PC-9 (cell line): ENCODE measurements around the gene LMTK3. TPM values are rescaled to one million over a fixed set of nuclear protein-coding genes. Genes with fewer than 3 reads are reported as not detected.

Experiments used
- BruUV-seq: library from RNA; stranded (reverse); fragments of 400-500 nt; replicated peaks from 2 replicates; lab custom pipeline; 2021; lab: Mats Ljungman, UMichigan
- CTCF ChIA-PET: fragments of 300-600 bp; sonication (Branson Sonifier 250); formaldehyde crosslinking; loops from one replicate; lab custom pipeline; 2022; ENCODE audit warnings: antibody characterized with exemption; lab: Charles Lee
- POLR2A ChIA-PET: fragments of 300-600 bp; sonication (Branson Sonifier 250); formaldehyde crosslinking; loops from one replicate; lab custom pipeline; 2022; ENCODE audit warnings: antibody characterized with exemption; ENCODE audit not compliant: unreplicated experiment; lab: Charles Lee
- DNase-seq, 2 experiments: peaks; one replicate each; pipeline versions ENCODE4 v3.0.0 to v3.0.0-alpha.2; 2015 to 2022; ENCODE audit warnings: mixed read lengths in 1 of 2
- H2AFZ ChIP-seq: fragments of 200-600 bp; sonication (generic); 2 replicates; pipeline ENCODE4 v1.8.1; 2017; ENCODE audit warnings: antibody characterized with exemption
- H3F3A ChIP-seq: fragments of 200-600 bp; sonication (generic); 2 replicates; pipeline ENCODE4 v1.8.1; 2017; ENCODE audit warnings: antibody characterized with exemption, mild to moderate bottlenecking, low read depth; ENCODE audit not compliant: insufficient read depth
- H3K27ac ChIP-seq: fragments of 200-600 bp; sonication (generic); 2 replicates; pipeline ENCODE4 v1.6.1; 2016; ENCODE audit warnings: mixed run types
- H3K27me3 ChIP-seq: fragments of 200-600 bp; sonication (generic); 2 replicates; pipeline ENCODE4 v1.6.1; 2016; ENCODE audit warnings: low read depth, mixed run types; ENCODE audit not compliant: insufficient read depth
- H3K36me3 ChIP-seq: fragments of 200-600 bp; sonication (generic); 2 replicates; pipeline ENCODE4 v1.6.1; 2016; ENCODE audit warnings: low read depth, mixed run types
- H3K4me1 ChIP-seq: fragments of 200-600 bp; sonication (generic); replicated peaks from 2 replicates; pipeline ENCODE4 v1.6.1; 2016; ENCODE audit warnings: mixed run types; ENCODE audit not compliant: insufficient read depth
- H3K4me2 ChIP-seq: fragments of 200-600 bp; sonication (generic); 2 replicates; pipeline ENCODE4 v1.6.1; 2017; ENCODE audit warnings: mixed run types
- H3K4me3 ChIP-seq: fragments of 200-600 bp; sonication (generic); 2 replicates; pipeline ENCODE4 v1.6.1; 2016; ENCODE audit warnings: mixed run types
- H3K79me2 ChIP-seq: fragments of 200-600 bp; sonication (generic); 2 replicates; pipeline ENCODE4 v1.6.1; 2017; ENCODE audit warnings: low read depth, mixed run types
- H3K9me2 ChIP-seq: fragments of 200-600 bp; sonication (generic); 2 replicates; pipeline ENCODE4 v1.8.1; 2017; ENCODE audit warnings: mild to moderate bottlenecking; ENCODE audit not compliant: insufficient read depth
- H3K9me3 ChIP-seq: fragments of 200-600 bp; sonication (generic); 2 replicates; pipeline ENCODE4 v1.8.1; 2016; ENCODE audit warnings: low read depth; ENCODE audit not compliant: insufficient read depth
- H4K20me1 ChIP-seq: fragments of 200-600 bp; sonication (generic); 2 replicates; pipeline ENCODE4 v1.8.1; 2017; ENCODE audit not compliant: insufficient read depth
- EZH2 ChIP-seq: fragments of 200-600 bp; sonication (generic); IDR thresholded peaks from 2 replicates; pipeline ENCODE4 v1.8.0; 2017; ENCODE audit warnings: antibody characterized with exemption, low read depth
- intact Hi-C: fragments of 100-400 bp; cut with micrococcal nuclease; formaldehyde crosslinking; loops from one replicate; pipeline ENCODE4 v1.10.0; 2022; ENCODE audit not compliant: unreplicated experiment
- total RNA-seq: library from RNA; stranded (reverse); gene quantifications from 2 replicates; pipeline ENCODE4 v1.2.3, GENCODE V29; 2021
- TF ChIP-seq, protein P1 (sequence below): fragments of 200-600 bp; sonication (generic); conservative IDR thresholded peaks from 2 replicates; pipeline ENCODE4 v1.6.1; 2017; ENCODE audit warnings: mixed run types, antibody characterized with exemption, mild to moderate bottlenecking, moderate library complexity

The LMTK3 gene
- total RNA-seq, 1 experiment from 2014 or later, result 13.9 TPM

DNA sequence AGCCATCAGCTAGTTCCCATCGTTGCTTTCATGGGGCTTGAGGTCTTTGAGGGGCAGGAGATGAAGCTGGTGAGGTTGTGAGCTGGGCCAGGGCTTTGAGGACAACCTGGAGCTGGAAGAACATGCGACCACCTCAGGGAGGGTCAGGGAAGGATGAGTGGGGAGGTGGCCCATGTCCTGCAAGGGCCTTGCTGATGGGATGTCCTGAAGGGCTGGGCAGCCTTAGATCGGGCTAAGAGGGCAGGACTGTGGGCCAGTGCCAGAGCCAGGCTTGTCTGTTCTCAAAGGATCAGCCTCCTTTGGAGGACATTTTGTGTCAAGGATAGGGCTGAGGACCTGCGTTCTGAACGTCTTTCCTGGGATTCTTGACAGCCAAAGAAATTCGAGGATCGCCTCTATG, 31.9 kb downstream of the LMTK3 start:
- Histone ChIP-seq H3K27ac (no peak overlapping the region), H3F3A (peaks cover 59% of the 10 kb centered on the region), H3K9me2 (no peaks in the 10 kb centered on the region), H3K4me3 (no peak overlapping the region), H3K4me1 (no peaks in the 10 kb centered on the region; the same call in 1 of the 2 replicates), H2AFZ (no peak overlapping the region), H4K20me1 (peaks cover 30% of the 10 kb centered on the region), H3K79me2 (no peaks in the 10 kb centered on the region), H3K36me3 (peaks cover 10% of the 10 kb centered on the region), H3K9me3 (no peaks in the 10 kb centered on the region), H3K27me3 (no peaks in the 10 kb centered on the region), H3K4me2 (no peak overlapping the region)
- ChIA-PET CTCF (no interaction called here), POLR2A (no interaction called here)
- BruUV-seq, result no TSS peak
- TF ChIP-seq EZH2, result no peak
- TF ChIP-seq, protein P1, sequence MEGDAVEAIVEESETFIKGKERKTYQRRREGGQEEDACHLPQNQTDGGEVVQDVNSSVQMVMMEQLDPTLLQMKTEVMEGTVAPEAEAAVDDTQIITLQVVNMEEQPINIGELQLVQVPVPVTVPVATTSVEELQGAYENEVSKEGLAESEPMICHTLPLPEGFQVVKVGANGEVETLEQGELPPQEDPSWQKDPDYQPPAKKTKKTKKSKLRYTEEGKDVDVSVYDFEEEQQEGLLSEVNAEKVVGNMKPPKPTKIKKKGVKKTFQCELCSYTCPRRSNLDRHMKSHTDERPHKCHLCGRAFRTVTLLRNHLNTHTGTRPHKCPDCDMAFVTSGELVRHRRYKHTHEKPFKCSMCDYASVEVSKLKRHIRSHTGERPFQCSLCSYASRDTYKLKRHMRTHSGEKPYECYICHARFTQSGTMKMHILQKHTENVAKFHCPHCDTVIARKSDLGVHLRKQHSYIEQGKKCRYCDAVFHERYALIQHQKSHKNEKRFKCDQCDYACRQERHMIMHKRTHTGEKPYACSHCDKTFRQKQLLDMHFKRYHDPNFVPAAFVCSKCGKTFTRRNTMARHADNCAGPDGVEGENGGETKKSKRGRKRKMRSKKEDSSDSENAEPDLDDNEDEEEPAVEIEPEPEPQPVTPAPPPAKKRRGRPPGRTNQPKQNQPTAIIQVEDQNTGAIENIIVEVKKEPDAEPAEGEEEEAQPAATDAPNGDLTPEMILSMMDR, result no peak
- DNase-seq, result no peak
- intact Hi-C loops, result loop anchor here (10.0 kb wide), 1 partner anchor 485 kb away; the partner anchor contains the start of gene FTL

DNA sequence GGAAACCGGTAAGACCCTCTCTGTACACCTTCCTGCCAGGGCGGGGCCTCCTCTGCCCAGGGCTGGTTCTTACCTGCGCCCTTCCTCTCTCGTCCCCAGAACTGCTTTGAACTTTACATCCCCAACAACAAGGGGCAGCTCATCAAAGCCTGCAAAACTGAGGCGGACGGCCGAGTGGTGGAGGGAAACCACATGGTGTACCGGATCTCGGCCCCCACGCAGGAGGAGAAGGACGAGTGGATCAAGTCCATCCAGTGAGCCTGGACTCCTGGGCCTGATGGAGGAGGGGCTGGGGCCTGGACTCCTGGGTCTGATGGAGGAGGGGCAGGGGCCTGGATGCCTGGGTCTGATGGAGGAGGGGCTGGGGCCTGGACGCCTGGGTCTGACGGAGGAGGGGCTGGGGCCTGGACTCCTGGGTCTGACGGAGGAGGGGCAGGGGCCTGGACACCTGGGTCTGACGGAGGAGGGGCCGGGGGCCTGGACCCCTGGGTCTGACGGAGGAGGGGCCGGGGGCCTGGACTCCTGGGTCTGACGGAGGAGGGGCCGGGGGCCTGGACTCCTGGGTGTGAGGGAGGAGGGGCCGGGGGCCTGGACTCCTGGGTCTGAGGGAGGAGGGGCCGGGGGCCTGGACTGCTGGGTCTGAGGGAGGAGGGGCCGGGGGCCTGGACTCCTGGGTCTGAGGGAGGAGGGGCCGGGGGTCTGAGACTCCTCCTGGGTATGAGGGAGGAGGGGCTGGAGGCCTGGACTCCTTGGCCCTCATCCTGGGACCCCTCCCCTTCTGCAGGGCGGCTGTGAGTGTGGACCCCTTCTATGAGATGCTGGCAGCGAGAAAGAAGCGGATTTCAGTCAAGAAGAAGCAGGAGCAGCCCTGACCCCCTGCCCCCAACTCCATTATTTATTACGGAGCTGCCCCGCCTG, 33.0 kb downstream of the LMTK3 start:
- Histone ChIP-seq H3K4me2 (no peak overlapping the region), H3K36me3 (peaks cover 10% of the 10 kb centered on the region), H3K4me3 (no peak overlapping the region), H3K9me2 (no peaks in the 10 kb centered on the region), H3K79me2 (no peaks in the 10 kb centered on the region), H3K27ac (no peak overlapping the region), H3F3A (peaks cover 48% of the 10 kb centered on the region; the same call in 1 of the 2 replicates), H3K4me1 (no peaks in the 10 kb centered on the region; the same call in 1 of the 2 replicates), H2AFZ (no peak overlapping the region), H4K20me1 (peaks cover 35% of the 10 kb centered on the region), H3K9me3 (no peaks in the 10 kb centered on the region), H3K27me3 (no peaks in the 10 kb centered on the region)
- DNase-seq, result no peak
- intact Hi-C loops, result no loop called here
- POLR2A ChIA-PET, result interaction anchor here (0.6 kb wide), 1 partner anchor 9 kb away, joined by 4 read pairs; no protein-coding TSS in a partner anchor
- TF ChIP-seq, protein P1, result no peak
- TF ChIP-seq EZH2, result no peak
- CTCF ChIA-PET, result no interaction called here
- BruUV-seq, result no TSS peak

DNA sequence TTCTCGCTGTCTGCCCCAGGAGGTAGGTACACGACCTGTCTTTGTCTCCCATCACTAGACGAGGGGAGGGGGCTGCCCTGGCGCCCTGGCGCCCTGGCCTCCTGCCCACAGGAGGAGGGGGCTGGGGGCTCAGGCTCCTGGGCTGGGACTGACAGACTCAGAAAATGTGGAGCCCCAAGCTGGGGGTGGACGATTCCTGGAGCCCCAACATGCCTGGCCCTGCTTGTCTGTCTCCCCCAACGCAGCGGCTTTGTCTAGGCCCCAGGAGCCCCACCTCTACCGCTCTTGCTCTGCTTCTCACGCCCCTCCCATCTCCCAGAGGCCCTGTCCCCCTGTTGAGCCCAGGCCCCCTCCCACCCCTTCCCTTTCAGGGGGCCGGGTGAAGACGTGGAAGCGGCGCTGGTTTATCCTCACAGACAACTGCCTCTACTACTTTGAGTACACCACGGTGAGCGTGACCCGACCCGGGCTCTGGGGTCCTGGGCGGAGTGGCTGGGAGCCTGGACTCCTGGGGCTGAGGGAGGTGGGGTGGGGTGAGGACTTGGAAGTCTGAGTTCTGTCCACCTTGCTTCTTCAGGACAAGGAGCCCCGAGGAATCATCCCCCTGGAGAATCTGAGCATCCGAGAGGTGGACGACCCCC, 33.8 kb downstream of the LMTK3 start:
- BruUV-seq, result no TSS peak

More for the DNA sequence above, 33.8 kb downstream of the LMTK3 start:
- no peak overlapping the region for H3K4me2 ChIP-seq
- H2AFZ ChIP-seq, result no peak overlapping the region
- no peaks in the 10 kb centered on the region for H3K9me2 ChIP-seq
- ChIA-PET CTCF (no interaction called here), POLR2A (interaction anchor here (0.6 kb wide), 1 partner anchor 10 kb away, joined by 4 read pairs; no protein-coding TSS in a partner anchor)
- H3K79me2 ChIP-seq, result no peaks in the 10 kb centered on the region
- H3F3A ChIP-seq, result peaks cover 55% of the 10 kb centered on the region; the same call in 1 of the 2 replicates
- intact Hi-C loops, result no loop called here
- peaks cover 35% of the 10 kb centered on the region for H4K20me1 ChIP-seq
- H3K36me3 ChIP-seq, result peaks cover 15% of the 10 kb centered on the region
- no peak for TF ChIP-seq EZH2
- TF ChIP-seq, protein P1, result no peak
- DNase-seq, result no peak
- H3K4me3 ChIP-seq, result no peak overlapping the region
- no peaks in the 10 kb centered on the region; the same call in 1 of the 2 replicates for H3K4me1 ChIP-seq
- H3K27me3 ChIP-seq, result no peaks in the 10 kb centered on the region
- H3K9me3 ChIP-seq, result no peaks in the 10 kb centered on the region
- no peak overlapping the region for H3K27ac ChIP-seq
